Measurements from ENCODE around the gene MCAM.
A peak's percentile ranks its signal among the peaks of the same experiment; 100 is the strongest.

MCAM gene

GRCh38 chr11:119344291-119345010 is 27.5 kb upstream of the MCAM start:
- no peak overlapping the region for H3K4me3 ChIP-seq (ENCODE audit: low read length)
- no peak for TF ChIP-seq CTCF (IDR thresholded peaks at IDR 0.05; ENCODE audit: insufficient read depth, low read depth, low read length, missing control alignments)
- DNase-seq (ENCODE audit: low read depth), result no peak

GRCh38 chr11:119343726-119344125 is 26.8 kb upstream of the MCAM start:
- no peak for TF ChIP-seq CTCF (IDR thresholded peaks at IDR 0.05; ENCODE audit: insufficient read depth, low read depth, low read length, missing control alignments)
- H3K4me3 ChIP-seq (ENCODE audit: low read length), result no peak overlapping the region
- no peak for DNase-seq (ENCODE audit: low read depth)

DNA sequence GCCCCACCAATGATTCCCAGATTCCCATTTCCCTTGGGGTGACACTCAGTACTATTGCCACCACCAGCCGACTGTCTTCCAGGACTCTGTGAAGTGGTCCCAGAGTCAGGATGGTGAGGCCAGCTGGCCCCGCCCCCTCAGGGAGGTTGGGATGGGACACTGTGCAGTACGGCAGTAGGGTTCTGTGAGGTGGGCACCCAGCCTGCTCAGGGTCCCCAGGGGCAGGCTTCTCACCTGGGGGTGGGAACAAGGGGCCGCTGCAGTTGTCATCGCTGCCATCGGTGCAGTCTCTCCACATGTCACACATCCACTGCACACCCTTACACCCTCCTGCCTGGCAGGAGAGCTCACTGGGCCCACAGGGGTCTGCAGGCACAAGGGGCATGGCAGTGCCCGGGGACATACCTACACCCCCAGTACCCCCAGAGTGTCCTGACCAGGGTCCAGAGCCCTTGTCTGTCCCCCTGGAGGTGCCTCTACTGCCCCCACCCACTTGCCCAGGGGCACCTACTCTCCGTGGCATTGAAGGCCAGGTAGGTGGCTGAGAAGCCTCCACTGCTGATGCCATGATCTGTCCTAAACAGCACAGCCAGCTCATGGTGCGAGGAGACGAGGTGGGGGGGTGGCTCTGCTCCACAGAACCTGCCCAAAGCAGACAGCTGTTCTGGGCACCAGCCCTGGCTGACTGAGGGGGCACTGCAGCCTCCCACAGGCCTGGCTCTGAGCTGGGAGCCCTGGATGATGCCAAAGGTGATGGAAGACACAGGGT is 25.6 kb upstream of the MCAM start:
- no peak for DNase-seq (ENCODE audit: low read depth)
- TF ChIP-seq CTCF (IDR thresholded peaks at IDR 0.05; ENCODE audit: insufficient read depth, low read depth, low read length, missing control alignments), result no peak
- H3K4me3 ChIP-seq (ENCODE audit: low read length), result no peak overlapping the region

DNA sequence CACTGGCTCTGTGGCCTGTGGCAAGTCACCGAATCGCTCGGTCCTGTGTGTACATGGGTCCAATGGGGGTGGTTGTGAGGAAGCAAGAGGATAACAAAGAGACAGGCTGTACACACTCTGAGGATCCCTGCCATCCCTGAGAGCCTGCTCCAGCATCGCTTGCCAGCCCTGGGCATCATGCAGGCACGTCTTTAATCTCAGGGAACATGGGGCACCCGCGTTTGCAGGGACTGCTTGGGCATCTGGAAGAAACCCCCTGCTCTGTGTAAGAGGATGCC is 25.0 kb upstream of the MCAM start:
- DNase-seq (ENCODE audit: low read depth), result no peak
- TF ChIP-seq CTCF (IDR thresholded peaks at IDR 0.05; ENCODE audit: insufficient read depth, low read depth, low read length, missing control alignments), result no peak

DNA sequence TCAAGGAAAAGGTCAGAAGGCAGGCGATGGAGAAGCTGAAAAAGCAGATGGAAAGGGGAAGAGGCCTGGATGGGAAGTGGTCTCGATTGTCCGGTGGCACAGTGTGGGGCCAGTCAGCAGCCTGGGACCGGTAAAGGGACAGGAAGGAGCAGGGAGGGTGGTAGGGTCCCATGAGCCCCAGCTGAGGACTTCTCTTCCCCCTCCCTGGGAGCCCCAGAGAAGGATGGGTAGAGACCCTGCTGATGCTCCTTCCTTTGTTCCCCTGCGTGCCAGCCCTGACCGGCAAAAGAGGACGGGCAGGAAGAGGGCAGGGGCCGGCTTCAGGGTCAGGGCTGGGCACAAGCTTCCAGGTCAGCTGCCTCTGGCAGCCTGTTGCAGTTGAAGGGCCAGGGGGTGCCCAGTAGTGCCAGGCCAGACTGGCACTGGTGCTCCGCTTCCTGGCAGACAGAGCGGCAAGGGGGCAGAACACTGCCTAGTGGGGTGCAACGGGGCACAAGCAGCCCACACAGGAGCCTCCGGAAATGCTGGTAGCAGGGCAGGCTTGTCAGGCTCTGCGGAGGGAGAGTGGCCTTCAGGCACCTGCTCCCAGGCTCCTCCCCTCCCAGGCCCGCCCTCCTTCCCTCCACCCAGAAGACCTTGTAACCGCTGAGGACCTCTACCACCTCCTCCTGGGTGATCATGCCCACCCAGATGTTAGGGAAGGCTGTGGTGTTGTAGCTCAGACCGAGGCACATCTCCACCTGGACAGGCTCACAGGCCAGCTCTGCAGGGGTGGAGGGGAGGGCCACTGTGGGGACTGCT is 24.5 kb upstream of the MCAM start:
- DNase-seq (ENCODE audit: low read depth), result no peak
- no peak overlapping the region for H3K4me3 ChIP-seq (ENCODE audit: low read length)
- TF ChIP-seq CTCF (IDR thresholded peaks at IDR 0.05; ENCODE audit: insufficient read depth, low read depth, low read length, missing control alignments), result no peak

More for the DNA sequence above, 25.0 kb upstream of the MCAM start:
- H3K4me3 ChIP-seq (ENCODE audit: low read length), result no peak overlapping the region

GRCh38 chr11:119340335-119341221 is 23.6 kb upstream of the MCAM start, which contains the start of gene C1QTNF5:
Gene C1QTNF5, minus strand, starts transcription at chr11:119340883. Its CDS starts 486 bp downstream, at chr11:119340397.
- TF ChIP-seq CTCF (IDR thresholded peaks at IDR 0.05; ENCODE audit: insufficient read depth, low read depth, low read length, missing control alignments), result no peak
- peak within 1 kb of the TSS; percentile 3 for H3K4me3 ChIP-seq (ENCODE audit: low read length)
- no peak for DNase-seq (ENCODE audit: low read depth)
